Neuron (in vitro differentiated cells): ENCODE measurements around the gene NR2F1-AS1.

Source experiments
- H2AFZ ChIP-seq: one replicate; pipeline ENCODE4 v1.6.1; 2013; ENCODE audit warnings: low read depth, mild to moderate bottlenecking, inconsistent platforms, low read length, moderate library complexity
- H3K27me3 ChIP-seq: one replicate; pipeline ENCODE4 v1.6.1; 2013; ENCODE audit warnings: low read length; ENCODE audit not compliant: insufficient read depth
- H3K36me3 ChIP-seq: one replicate; pipeline ENCODE4 v1.6.1; 2013; ENCODE audit warnings: low read length; ENCODE audit not compliant: insufficient read depth
- H3K4me1 ChIP-seq: one replicate; pipeline ENCODE4 v1.6.1; 2013; ENCODE audit warnings: low read length; ENCODE audit not compliant: insufficient read depth
- H3K4me3 ChIP-seq: 2 replicates; pipeline ENCODE4 v1.5.1; 2013; ENCODE audit warnings: mild to moderate bottlenecking, low read length, moderate library complexity
- H3K9me3 ChIP-seq: one replicate; pipeline ENCODE4 v1.6.1; 2013; ENCODE audit warnings: low read length

The NR2F1-AS1 gene

GRCh38 chr5:93589829-93590215 is 8.8 kb upstream of the NR2F1-AS1 start:
- Histone ChIP-seq H3K4me3 (peak overlapping the region; percentile 99), H3K27me3 (no peaks in the 10 kb centered on the region), H3K9me3 (peaks cover 8% of the 10 kb centered on the region), H3K36me3 (peaks cover 93% of the 10 kb centered on the region), H3K4me1 (peaks cover 52% of the 10 kb centered on the region), H2AFZ (no peak overlapping the region)

- H3K9me3 ChIP-seq = peaks cover 5% of the 10 kb centered on the region
- H3K27me3 ChIP-seq = no peaks in the 10 kb centered on the region
- no peak overlapping the region for H2AFZ ChIP-seq
- H3K4me1 ChIP-seq = peaks cover 50% of the 10 kb centered on the region
- peak overlapping the region; percentile 99 for H3K4me3 ChIP-seq
- peaks cover 87% of the 10 kb centered on the region for H3K36me3 ChIP-seq
Observed at GRCh38 chr5:93589152-93589828, 8.3 kb upstream of the NR2F1-AS1 start.

GRCh38 chr5:93588352-93589151 is 7.5 kb upstream of the NR2F1-AS1 start:
- peaks cover 80% of the 10 kb centered on the region for H3K36me3 ChIP-seq
- H3K4me1 ChIP-seq = peaks cover 45% of the 10 kb centered on the region
- H3K9me3 ChIP-seq = peaks cover 3% of the 10 kb centered on the region
- no peak overlapping the region for H2AFZ ChIP-seq
- H3K4me3 ChIP-seq = peak overlapping the region; percentile 99
- no peaks in the 10 kb centered on the region for H3K27me3 ChIP-seq

- H3K4me1 ChIP-seq = peaks cover 37% of the 10 kb centered on the region
- no peak overlapping the region for H2AFZ ChIP-seq
- no peaks in the 10 kb centered on the region for H3K9me3 ChIP-seq
- H3K27me3 ChIP-seq = no peaks in the 10 kb centered on the region
- H3K4me3 ChIP-seq = peak overlapping the region; percentile 99
- H3K36me3 ChIP-seq = peaks cover 72% of the 10 kb centered on the region
Observed at GRCh38 chr5:93587597-93588351, 6.8 kb upstream of the NR2F1-AS1 start.

DNA sequence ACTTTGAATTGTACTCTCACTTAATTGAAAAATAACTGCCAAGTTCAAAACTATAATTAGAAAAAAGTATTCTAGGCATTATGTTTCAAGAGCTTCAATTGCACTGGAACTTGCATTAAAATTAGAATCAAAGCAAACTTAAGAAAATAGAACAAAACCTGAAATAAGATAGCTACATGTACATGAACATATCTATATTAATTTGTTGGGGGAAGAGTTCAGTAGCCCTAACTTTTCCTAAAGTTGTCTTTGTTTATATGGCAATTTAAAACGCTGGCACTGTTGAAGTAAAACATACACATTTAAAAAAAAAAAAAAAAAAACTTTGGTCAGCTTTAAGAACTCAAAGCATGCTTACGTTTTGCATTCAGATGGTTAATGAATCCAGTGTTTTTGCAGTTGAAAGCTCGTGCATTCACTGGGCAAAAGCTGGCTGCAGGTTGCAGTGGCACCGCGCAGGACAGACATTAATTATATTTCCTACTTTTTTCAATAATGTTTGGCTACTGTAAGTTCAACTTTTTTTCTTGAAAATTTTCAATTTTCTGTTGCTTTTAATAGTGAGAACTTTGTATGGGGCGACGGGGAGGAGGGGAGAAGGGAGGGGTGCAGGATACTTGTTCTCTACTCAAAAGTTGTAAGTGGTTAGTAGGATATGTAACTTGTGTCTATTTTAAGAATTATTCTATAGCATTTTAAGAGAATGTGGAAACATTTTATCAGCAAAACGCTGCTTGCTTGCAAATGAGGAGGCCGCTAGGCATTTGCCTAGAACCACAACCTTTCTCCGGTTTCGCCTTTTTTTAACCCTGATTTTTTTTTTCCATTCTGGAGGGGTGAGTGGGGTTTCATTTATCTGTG is 5.9 kb upstream of the NR2F1-AS1 start:
- Histone ChIP-seq H3K9me3 (no peaks in the 10 kb centered on the region), H3K4me1 (peaks cover 31% of the 10 kb centered on the region), H3K4me3 (peak overlapping the region; percentile 99), H3K27me3 (no peaks in the 10 kb centered on the region), H3K36me3 (peaks cover 65% of the 10 kb centered on the region), H2AFZ (no peak overlapping the region)

- H2AFZ ChIP-seq = no peak overlapping the region
- peak overlapping the region; percentile 99 for H3K4me3 ChIP-seq
- H3K36me3 ChIP-seq = peaks cover 54% of the 10 kb centered on the region
- H3K27me3 ChIP-seq = no peaks in the 10 kb centered on the region
- no peaks in the 10 kb centered on the region for H3K9me3 ChIP-seq
- H3K4me1 ChIP-seq = peaks cover 20% of the 10 kb centered on the region
Observed at GRCh38 chr5:93585767-93586385, 4.9 kb upstream of the NR2F1-AS1 start.

DNA sequence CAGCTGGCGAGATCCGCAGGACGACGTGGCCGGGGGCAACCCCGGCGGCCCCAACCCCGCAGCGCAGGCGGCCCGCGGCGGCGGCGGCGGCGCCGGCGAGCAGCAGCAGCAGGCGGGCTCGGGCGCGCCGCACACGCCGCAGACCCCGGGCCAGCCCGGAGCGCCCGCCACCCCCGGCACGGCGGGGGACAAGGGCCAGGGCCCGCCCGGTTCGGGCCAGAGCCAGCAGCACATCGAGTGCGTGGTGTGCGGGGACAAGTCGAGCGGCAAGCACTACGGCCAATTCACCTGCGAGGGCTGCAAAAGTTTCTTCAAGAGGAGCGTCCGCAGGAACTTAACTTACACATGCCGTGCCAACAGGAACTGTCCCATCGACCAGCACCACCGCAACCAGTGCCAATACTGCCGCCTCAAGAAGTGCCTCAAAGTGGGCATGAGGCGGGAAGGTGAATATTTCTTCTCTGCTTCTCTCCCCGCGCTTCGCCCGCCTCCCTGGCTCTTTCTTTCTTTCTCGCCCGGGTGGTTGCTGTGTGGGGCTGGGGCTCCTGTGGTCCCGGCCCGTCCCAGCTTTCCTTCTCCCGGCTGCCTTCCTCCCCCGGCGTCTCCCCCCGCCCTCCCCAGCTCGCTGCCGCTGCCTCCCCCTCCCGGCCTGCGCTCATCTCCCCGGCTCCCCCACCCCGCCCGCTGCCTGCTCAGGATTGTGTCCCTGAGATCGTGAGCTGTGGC is 4.2 kb upstream of the NR2F1-AS1 start:
- peaks cover 48% of the 10 kb centered on the region for H3K36me3 ChIP-seq
- peak overlapping the region; percentile 99 for H3K4me3 ChIP-seq
- H2AFZ ChIP-seq = no peak overlapping the region
- peaks cover 13% of the 10 kb centered on the region for H3K4me1 ChIP-seq
- H3K9me3 ChIP-seq = no peaks in the 10 kb centered on the region
- no peaks in the 10 kb centered on the region for H3K27me3 ChIP-seq

DNA sequence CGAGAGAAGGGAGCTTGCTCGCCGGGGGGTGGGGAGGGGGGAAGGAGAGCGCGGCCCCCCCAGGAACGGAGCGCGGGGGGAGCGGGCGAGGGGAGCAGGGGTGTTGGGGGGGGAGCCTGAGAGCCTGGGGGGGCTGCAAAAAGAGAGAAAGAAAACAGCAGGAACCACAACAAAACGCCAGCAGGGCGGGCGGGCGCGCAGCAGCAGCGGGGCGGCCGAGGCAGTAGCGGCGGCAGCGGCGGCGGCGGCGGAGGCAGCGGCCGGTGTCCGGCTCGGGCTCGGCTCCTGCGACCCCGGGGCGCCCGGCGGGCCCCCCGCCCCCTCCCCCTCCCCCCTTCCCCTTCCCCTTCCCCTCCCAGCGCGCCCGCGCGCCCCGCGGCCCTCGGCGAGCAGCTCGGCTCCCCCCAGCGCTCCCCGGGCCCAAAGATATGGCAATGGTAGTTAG is 3.6 kb upstream of the NR2F1-AS1 start:
- peaks cover 7% of the 10 kb centered on the region for H3K4me1 ChIP-seq
- no peaks in the 10 kb centered on the region for H3K9me3 ChIP-seq
- no peaks in the 10 kb centered on the region for H3K27me3 ChIP-seq
- peaks cover 42% of the 10 kb centered on the region for H3K36me3 ChIP-seq
- peak overlapping the region; percentile 99 for H3K4me3 ChIP-seq
- H2AFZ ChIP-seq = no peak overlapping the region

DNA sequence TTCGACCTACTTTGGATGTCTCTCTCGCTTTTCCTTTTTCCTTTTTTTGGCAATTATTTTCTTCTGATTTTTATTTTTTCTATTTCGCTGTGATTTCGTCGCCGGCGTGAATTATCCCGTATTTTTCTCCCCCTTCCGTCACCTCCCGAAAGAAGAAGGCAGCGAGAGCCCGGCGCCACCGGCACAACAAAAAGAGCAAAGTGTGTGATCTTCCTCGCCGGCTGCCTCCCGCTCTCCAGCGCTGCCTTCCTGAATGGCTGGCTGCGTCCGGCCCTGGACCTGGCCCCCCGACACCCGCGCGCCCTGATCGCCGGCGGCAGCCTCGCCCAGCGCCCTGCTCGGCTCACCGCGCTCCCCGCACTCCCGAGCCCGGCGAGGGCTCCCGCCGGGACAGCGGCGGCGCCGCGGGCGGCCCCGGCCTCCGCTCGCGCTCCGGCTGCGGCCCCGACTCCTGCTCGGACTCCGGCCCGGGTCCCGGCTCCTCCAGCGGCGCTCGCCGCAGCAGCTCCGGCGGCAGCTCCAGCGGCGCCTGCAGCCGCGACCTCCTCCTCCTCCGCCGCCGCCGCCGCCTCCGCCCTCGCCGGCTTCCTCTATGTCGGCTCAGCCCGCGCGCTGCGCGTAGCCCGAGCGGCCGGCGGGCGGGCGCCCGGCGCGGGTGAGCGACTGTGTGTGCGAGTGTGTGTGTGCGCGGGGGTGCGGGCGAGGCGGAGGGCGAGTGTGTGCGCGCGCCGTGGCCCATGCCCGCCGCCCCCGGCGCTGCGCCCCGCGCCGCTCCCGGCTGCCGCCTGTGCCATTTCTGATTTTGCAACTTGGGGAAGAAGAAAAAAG is 3.0 kb upstream of the NR2F1-AS1 start:
- H3K27me3 ChIP-seq = no peaks in the 10 kb centered on the region

DNA sequence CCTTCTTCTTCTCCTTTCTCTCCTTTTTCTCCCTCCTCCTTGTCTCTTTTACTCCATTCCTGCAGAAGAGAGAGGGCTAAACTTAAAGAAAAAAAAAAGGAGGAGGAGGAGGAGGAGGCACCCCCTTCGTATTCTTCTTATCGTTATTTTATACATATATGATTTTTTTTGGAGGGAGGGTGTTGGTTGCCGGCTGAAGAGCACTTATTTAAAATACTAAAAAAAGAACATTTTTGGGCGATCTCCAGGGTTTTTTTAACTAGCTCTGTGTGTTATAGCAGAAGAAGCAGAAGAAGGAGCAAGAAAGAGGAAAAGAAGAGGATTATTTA is 2.4 kb upstream of the NR2F1-AS1 start:
- no peaks in the 10 kb centered on the region for H3K9me3 ChIP-seq
- no peaks in the 10 kb centered on the region for H3K27me3 ChIP-seq
- H3K4me3 ChIP-seq = peak overlapping the region; percentile 99
- no peak overlapping the region for H2AFZ ChIP-seq
- peaks cover 30% of the 10 kb centered on the region for H3K36me3 ChIP-seq
- H3K4me1 ChIP-seq = peaks cover 12% of the 10 kb centered on the region

More for the DNA sequence above, 3.0 kb upstream of the NR2F1-AS1 start:
- Histone ChIP-seq H3K4me3 (peak overlapping the region; percentile 99), H3K36me3 (peaks cover 35% of the 10 kb centered on the region), H2AFZ (no peak overlapping the region), H3K4me1 (peaks cover 7% of the 10 kb centered on the region), H3K9me3 (no peaks in the 10 kb centered on the region)
